Middle frontal gyrus (tissue), 1 donor: ENCODE results near the gene AGRP.

Source experiments
- DNase-seq: peaks from one replicate; pipeline ENCODE4 v3.0.0-alpha.2; 2015; ENCODE audit warnings: low spot score; ENCODE audit errors: extremely low spot score

The AGRP gene

DNA sequence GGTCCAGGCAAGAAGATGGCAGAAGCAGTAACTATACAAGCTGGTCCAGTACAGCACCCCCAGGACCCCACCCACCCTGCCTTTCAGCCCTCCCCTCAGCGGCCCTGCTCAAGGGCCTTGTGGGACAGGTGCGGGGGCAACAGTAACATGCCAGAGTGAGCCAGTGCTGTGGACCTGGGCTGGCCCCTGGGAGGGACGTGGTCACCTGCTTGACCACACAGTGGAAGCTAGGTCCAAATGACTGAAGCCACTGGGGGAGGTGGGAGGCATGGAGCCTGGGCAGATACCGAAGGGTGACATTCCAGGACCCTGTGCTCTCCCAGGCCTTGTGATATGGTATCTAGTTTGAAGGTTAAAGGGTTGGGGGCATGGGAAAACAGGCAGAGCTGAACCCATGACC, 19.7 kb downstream of the AGRP start:
- DNase-seq = no peak

GRCh38 chr16:67463059-67463458, 20.3 kb downstream of the AGRP start:
- no peak for DNase-seq

- no peak for DNase-seq
Observed at GRCh38 chr16:67462279-67462655, 21.1 kb downstream of the AGRP start.

- no peak for DNase-seq
Observed at GRCh38 chr16:67461600-67462278, 21.6 kb downstream of the AGRP start.

DNA sequence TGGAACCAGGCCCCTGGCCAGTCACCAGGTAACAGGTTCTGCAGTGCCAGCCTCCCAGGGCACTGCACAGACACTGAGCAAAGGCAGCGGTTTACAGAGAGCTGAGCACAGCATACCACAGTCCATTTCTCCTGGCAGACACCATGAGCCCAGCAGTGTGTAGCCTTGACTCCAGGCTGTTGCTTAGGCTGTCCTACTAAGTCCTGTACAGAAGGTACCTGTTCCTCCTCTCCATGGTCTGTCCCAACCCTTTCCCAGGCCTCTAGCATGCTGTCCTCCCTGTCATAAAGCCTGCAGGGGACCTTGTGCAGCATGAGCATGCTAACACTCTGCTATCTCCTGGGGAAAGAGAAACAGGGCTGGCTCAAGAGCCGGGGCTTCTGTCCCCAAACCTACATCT, 22.4 kb downstream of the AGRP start:
- no peak for DNase-seq

DNA sequence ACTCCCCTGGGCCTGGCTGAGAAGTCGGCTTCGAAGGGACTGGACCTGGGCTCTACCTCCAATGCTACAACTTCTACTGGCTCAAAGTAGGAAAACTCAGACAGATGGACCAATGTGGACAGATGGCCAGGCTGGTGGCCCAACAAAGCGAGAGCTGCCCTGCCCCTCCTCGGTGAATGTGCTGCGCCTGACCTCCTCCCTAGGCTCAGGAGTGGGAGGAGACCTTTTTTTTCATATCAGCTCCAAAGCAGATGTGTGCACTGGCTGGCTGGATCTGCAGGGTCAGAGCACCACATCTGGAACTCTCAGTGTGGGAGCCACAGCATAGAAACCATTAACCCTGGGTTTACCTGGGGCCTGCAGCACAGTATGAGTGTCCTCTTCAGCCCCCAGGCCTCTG, 23.2 kb downstream of the AGRP start:
- DNase-seq = no peak

DNA sequence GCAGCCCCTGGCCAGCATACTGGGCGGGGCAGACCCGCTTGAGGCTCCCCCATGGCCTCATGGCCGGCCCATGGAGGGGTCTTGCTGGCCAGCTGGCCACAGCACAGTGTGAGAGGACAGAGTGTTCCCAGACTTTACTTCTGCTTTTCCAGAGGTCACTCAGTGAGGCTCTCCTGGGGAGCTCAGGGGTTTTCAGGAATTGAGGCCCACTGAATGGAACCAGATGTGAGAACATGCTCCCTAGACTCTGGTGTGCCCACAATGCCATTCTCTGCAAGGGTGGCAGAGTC, 23.5 kb downstream of the AGRP start:
- no peak for DNase-seq

- DNase-seq = no peak
Observed at GRCh38 chr16:67459066-67459860, 24.1 kb downstream of the AGRP start.

DNA sequence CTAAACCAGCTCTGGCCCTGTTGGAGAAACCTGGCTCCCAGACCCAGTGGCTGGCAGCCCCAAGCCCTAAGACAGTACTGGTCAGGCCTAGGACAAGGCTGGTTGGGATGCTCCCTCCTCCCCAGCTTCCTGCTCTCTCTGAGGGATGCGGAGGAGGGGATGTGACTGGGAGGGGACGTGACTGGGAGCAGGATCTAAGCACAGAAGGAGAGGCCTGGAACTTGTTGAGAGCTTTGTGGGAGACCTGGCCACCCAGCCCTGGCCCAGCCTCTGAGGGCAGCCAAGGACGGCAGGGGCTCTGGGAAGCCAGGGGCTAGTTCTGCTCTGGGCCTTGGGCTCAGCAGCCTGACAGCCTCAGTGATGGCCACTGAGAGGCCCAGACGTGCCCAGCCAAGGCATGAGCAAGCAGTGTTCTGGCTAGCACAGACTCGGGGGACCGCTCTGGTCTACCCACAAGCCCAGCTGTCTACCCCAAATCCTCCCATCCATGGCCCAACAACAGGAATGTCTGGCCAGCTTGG, 25.2 kb downstream of the AGRP start:
- no peak for DNase-seq

DNA sequence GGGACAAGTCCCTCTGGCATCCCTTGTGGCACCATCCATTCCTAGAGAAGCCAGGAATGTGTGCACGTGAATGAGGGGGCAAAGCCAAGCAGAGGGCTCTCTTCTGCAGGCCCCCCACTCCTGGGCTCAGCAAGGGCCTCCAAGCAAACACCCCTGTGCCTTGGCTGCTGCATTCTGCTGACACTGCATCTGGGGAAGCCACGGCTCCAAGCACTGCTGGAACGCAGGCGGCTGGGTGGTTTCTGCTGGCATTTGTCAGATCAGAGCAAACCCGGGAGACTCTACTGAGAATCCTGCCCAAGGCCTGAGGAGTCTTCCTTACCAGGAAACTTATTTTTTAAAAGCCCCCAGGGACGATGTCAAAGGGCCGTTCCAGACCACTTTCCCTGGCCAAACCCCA, 25.7 kb downstream of the AGRP start:
- no peak for DNase-seq

DNA sequence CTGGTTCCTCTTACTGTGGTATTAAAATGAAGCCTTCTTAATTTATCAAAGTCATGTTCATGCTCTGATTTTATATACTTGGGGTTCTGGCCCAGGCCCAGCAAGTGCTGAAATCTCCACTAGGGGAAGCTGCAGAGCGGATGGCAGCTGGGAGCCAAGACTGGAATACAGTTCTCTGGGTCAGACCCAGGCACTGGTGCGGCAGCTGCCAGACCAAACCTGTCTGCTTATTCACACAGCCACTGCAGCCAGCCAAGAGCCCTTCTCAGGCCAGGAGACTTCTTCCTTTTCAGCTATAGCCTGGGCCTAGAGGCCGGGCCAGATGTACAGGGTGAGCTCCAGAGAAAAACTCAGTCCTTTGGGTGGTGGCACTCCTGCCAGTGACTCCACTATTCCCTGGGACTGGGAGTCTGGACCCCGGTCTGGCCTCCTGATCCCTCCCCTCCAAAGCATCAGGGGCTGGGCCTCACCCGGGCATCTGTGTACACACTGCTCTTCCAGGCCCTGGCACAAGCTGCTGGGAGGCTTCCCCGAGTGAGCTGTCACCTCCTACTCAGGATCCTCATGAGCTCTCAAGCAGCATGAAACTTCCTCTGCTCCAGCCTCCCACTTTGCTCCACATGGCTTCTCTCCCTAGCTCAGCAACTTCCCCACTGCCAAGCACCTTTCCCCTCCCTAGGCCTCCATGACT, 26.8 kb downstream of the AGRP start:
- DNase-seq = peak; percentile 20

GRCh38 chr16:67454852-67455251, 28.5 kb downstream of the AGRP start:
- DNase-seq = no peak

- no peak for DNase-seq
Observed at GRCh38 chr16:67454104-67454503, 29.2 kb downstream of the AGRP start.

DNA sequence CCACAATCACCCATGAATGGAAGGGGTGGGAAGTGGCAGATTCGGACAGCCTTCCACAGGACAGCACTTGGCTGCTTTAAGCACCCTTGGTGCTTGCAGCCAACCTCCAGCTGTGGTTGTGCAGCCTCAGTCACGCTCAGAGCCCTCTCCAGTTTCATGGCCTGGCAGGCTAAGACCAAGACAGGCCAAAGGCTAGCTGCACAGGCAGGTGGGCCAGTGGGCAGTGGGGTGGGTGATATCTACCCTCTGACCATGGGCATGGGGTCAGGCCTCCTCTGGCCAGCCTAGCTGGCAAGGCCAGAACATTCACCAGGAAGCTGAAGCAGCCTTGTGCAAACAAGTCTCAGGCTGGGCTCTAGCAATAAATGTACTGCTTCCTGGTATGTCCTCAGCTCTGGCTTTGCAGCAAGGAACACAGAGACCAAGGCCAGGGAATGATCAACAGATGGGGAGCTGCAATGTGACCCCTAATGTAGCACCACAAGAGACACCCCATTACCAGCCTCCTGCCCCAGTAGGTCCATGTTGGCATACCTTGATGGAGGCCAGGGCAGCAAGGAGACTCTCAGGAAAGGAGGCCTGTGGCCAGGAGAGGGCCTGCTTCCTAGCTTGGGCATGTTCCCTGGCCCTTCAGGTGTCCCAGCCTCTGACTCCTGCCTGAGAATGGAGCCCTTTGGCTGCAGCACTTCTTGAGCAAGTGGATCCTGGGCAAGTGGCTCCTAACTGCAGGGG, 31.5 kb downstream of the AGRP start:
- DNase-seq = no peak

GRCh38 chr16:67451061-67451703, 32.2 kb downstream of the AGRP start:
- DNase-seq = no peak

DNA sequence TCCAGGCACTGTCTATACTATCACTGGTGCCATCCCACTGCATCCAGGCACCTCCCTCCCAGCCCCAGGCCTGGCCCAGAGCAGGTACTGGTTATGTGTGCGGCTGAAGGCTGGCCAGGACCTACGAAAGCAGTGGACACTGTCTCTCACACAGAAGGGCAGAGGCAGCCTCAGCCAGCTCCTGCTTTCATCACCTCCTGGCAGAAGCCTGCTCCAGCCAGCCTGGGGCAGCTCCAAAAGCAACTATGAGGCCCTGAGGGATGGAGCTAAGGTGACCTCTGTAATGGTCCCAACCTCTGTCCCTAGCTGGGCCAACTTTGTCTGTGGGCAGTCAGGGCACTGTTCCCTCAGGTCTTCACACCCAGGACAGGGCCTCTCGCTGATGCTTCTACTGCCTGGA, 33.6 kb downstream of the AGRP start:
- DNase-seq = no peak

GRCh38 chr16:67449336-67449735, 34.0 kb downstream of the AGRP start:
- DNase-seq = no peak

DNA sequence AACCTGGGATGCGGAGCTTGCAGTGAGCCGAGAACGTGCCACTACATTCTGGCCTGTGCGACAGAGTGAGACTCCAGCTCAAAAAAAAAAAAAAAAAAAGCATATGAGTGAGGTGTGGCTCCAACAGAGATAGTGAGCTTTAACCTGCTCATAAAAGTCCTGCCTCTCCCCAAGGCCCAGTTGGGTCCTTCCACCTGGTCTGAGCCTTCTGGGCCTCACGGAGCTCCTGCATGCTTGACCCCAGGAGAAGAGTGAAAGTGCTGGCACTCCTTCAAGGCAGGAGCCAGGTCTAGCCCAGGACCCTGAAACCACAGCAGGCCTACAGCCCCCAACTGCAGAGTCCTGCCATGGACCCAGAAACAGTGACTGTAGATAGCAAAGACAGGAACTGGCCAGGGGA, 34.8 kb downstream of the AGRP start:
- DNase-seq = no peak

- DNase-seq = no peak
Observed at GRCh38 chr16:67447508-67448076, 35.8 kb downstream of the AGRP start.

DNA sequence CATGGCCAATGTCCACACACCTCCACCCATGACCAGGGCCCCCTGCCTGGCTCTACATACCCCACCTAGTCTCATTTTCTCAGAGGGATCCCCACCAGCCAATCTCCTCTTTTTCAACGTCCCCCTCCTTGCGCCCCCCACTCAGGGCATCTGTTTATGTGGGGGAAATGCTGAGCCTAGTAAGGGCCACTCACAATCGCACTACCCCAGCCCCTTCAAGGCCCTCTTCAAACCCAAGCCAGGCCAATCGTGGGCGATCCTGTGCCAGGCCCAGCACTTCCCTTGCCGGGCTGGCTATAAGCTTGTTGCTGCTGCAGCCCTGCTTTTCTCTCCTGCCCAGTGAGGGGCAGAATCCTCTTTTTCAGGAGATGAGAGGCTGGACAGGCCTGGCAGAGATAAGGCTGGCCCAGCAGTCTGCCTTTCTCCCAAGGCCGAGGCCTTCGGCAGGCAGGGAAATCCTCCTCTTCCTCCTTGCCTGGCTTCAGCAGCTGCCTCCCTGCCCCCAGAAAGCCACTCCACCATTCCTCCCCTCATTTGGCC, 36.3 kb downstream of the AGRP start:
- no peak for DNase-seq
